ENCODE measurements around the gene DLD. TPM values are rescaled to one million over a fixed set of nuclear protein-coding genes. Genes with fewer than 3 reads are reported as not detected.

The DLD gene
- total RNA-seq, 1 donor from 2014 or later, result 342 TPM

DNA sequence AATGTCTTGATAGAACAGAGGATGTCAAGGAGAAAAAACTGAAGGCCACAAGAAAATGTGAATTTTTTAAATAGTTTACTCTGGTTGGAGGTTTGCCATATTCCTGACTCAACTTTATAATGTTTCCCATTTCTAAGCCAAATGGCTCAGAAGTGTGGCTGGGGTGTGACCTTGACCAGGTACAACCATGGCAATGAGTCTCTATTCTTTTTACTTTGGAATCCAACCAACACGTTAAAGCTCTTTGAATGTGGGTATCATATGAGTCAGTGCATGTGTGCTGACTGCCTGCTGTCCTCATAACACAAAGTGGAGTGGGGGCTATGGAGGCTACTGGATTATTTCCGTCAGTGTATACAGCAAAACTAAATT lies 33.5 kb upstream of the DLD start:
- Histone ChIP-seq H3K9me3 (replicated peaks) (no peaks in the 10 kb centered on the region), H3K4me3 (no peak overlapping the region), H3K27ac (replicated peaks) (no peak overlapping the region), H3K27me3 (ENCODE audit: low read depth) (peaks cover 4% of the 10 kb centered on the region), H3K4me1 (no peaks in the 10 kb centered on the region), H3K36me3 (no peaks in the 10 kb centered on the region)
- no peak for DNase-seq
- intact Hi-C loops (cut with micrococcal nuclease), result no loop called here
- TF ChIP-seq, protein P1, sequence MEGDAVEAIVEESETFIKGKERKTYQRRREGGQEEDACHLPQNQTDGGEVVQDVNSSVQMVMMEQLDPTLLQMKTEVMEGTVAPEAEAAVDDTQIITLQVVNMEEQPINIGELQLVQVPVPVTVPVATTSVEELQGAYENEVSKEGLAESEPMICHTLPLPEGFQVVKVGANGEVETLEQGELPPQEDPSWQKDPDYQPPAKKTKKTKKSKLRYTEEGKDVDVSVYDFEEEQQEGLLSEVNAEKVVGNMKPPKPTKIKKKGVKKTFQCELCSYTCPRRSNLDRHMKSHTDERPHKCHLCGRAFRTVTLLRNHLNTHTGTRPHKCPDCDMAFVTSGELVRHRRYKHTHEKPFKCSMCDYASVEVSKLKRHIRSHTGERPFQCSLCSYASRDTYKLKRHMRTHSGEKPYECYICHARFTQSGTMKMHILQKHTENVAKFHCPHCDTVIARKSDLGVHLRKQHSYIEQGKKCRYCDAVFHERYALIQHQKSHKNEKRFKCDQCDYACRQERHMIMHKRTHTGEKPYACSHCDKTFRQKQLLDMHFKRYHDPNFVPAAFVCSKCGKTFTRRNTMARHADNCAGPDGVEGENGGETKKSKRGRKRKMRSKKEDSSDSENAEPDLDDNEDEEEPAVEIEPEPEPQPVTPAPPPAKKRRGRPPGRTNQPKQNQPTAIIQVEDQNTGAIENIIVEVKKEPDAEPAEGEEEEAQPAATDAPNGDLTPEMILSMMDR (IDR thresholded peaks at IDR 0.05; ENCODE audit: borderline replicate concordance), result no peak

DNA sequence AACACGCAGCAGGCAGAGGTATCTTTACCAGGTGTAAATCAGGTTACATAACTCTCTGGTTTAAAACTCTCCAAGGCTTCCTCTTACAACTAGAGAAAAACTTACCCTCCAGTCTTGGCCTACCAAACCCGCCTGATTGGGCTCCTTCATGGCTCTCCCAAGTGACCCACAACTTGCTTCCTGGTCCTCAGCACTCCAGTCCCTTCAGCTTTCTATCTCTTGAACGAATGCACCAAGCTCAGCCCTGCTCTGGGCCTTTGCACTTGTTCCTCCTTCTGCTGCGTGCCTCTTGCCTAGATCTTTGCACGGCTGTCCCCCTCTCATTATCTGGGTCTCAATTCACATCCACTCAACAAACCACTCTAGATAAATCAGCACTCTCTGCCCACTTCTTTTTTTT lies 32.7 kb upstream of the DLD start:
- peaks cover 4% of the 10 kb centered on the region for H3K27me3 ChIP-seq (ENCODE audit: low read depth)
- TF ChIP-seq, protein P1 (IDR thresholded peaks at IDR 0.05; ENCODE audit: borderline replicate concordance), result no peak
- no peaks in the 10 kb centered on the region for H3K4me1 ChIP-seq
- no peak overlapping the region for H3K4me3 ChIP-seq
- no peak for DNase-seq
- intact Hi-C loops (cut with micrococcal nuclease), result no loop called here
- H3K27ac ChIP-seq (replicated peaks), result no peak overlapping the region
- no peaks in the 10 kb centered on the region for H3K36me3 ChIP-seq
- no peaks in the 10 kb centered on the region for H3K9me3 ChIP-seq (replicated peaks)

DNA sequence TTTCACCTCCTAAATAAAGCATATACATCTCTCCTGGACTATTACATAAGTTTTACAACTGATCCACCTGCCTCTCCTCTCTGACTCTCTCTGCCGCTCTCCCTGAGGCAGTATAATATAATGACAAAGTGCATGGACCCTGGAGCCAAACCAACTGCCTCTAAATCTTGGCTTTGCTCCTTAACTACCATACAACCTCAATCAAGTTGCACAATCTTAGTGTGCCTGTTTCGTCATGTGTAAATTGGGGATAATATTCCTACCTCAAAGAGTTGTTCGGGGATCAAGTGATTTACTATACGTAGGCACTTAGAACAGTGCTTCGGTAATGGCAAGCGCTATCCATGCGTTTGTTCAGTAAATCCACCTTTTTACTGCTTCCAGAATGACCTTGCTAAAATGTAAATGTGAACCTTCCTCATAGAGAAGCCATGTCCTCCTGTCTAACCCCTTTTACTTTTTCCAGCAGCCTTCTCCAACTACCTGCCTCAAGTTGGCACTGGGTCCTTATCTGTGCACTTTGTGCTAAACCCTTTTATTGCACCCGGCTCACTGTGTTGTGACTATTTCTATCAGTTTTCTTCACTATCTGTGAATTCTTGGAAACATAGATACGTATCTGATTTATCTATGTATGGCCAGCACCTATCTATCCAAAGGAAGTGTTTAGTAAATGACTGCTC lies 30.6 kb upstream of the DLD start:
- TF ChIP-seq, protein P1 (IDR thresholded peaks at IDR 0.05; ENCODE audit: borderline replicate concordance), result no peak
- H3K27me3 ChIP-seq (ENCODE audit: low read depth), result no peaks in the 10 kb centered on the region
- H3K9me3 ChIP-seq (replicated peaks), result no peaks in the 10 kb centered on the region
- no peaks in the 10 kb centered on the region for H3K4me1 ChIP-seq
- no peaks in the 10 kb centered on the region for H3K36me3 ChIP-seq
- H3K4me3 ChIP-seq, result no peak overlapping the region
- H3K27ac ChIP-seq (replicated peaks), result no peak overlapping the region
- intact Hi-C loops (cut with micrococcal nuclease), result no loop called here
- DNase-seq, result no peak

DNA sequence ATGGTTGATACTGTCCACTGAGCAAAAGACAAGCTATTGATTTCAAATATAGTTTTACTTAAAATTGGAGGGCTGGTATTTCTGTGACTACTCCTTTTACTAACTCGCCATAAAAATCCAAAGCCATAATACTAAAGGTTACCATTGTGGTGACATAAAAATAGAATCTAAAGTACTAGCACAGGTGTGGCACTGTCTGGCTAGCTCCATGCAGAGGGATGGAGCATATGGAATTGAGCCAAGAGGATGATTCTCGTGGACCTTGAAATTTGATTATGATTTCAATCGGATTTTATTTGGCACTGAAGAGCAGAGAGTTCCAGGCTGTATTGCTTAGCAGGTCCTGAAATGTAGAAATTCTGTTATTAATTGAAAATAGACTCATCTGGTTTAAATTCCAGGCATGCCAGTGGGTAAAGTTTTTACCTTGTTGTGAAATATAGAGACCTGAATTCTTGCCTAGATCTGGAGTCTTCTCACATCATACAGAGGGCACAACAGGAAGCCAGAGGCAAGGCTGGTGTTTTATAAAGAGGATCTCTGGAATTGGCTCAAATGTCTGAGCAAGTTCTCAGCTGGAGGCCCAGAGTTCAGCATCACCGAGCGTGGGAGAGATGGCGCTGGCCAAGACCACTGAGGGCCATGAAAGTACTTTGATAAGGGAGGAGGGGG lies 29.9 kb upstream of the DLD start:
- no peaks in the 10 kb centered on the region for H3K4me1 ChIP-seq
- no peak overlapping the region for H3K4me3 ChIP-seq
- TF ChIP-seq, protein P1 (IDR thresholded peaks at IDR 0.05; ENCODE audit: borderline replicate concordance), result no peak
- intact Hi-C loops (cut with micrococcal nuclease), result no loop called here
- H3K27me3 ChIP-seq (ENCODE audit: low read depth), result no peaks in the 10 kb centered on the region
- H3K27ac ChIP-seq (replicated peaks), result no peak overlapping the region
- H3K9me3 ChIP-seq (replicated peaks), result no peaks in the 10 kb centered on the region
- no peaks in the 10 kb centered on the region for H3K36me3 ChIP-seq
- DNase-seq, result no peak

DNA sequence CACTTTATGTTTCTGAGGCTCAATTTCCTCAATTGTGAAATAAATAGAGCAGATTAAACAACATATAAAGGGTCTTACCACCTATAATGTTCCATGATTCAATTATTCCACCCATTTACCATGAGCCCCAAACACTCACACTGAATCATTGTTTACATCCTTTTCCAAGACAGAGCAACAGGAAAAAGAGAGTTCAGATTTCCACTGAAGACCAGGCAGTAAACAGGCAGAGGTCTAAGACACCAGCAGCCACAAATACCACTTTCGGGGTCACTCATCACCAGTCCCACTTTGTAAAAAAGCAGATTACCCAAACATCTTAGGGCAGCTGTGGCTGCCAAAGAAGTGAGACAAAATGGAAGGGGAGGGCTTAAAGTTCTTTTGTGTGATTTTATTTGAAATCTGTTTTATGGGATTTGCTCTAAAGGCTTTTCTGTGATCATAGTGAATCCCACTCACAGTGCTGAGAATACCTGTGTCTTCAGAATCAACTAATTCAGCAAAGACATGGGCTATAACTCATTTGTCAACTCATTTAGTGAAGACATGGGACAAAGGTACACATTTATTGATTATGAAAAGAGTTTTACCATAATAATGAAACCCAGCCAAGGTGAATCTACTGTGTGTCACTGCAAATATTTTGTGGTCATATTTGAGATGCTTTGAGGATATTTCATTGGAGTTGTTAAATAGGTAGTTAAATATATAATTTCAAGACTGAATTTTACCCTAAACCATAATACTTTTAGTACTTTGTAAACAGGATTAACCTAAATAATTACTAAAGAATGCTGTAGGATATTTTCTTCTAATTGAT lies 24.8 kb upstream of the DLD start:
- no peak for DNase-seq
- H3K4me1 ChIP-seq, result no peaks in the 10 kb centered on the region
- no peaks in the 10 kb centered on the region for H3K36me3 ChIP-seq
- H3K27me3 ChIP-seq (ENCODE audit: low read depth), result no peaks in the 10 kb centered on the region
- no peak overlapping the region for H3K27ac ChIP-seq (replicated peaks)
- intact Hi-C loops (cut with micrococcal nuclease), result no loop called here
- H3K4me3 ChIP-seq, result no peak overlapping the region
- no peaks in the 10 kb centered on the region for H3K9me3 ChIP-seq (replicated peaks)
- TF ChIP-seq, protein P1 (IDR thresholded peaks at IDR 0.05; ENCODE audit: borderline replicate concordance), result no peak
